Peyer's patch (tissue), 4 donors: ENCODE results near the gene MPV17.
"Not testable (repeated sequence)": the region's sequence is repeated elsewhere in the genome, so short reads cannot be mapped to it uniquely, and the experiment has no call there.

Experiments
- CTCF ChIP-seq, 6 experiments: fragments of 450-650 bp in 4 of 6; fragments of 200-600 bp in 2 of 6; sonication (generic) in 1 of 6; IDR thresholded peaks; one replicate each; pipeline ENCODE4 v1.5.1; 2017 to 2019; ENCODE audit warnings: antibody characterized with exemption in 6 of 6, mild to moderate bottlenecking in 3 of 6, moderate library complexity in 1 of 6
- POLR2A ChIP-seq, 2 donors: fragments of 450-650 bp; IDR thresholded peaks; one replicate each; pipeline ENCODE4 v1.5.1; 2017; ENCODE audit warnings: antibody characterized with exemption in 2 of 2, mild to moderate bottlenecking in 2 of 2, moderate library complexity in 2 of 2

- TF ChIP-seq CTCF, POLR2A (IDR thresholded peaks at IDR 0.05): not testable (repeated sequence)
Measured at GRCh38 chr2:27353386-27353761, 30.5 kb upstream of the MPV17 start.
